Measurements from ENCODE around the gene KPRP.

- TF ChIP-seq POLR2A (IDR thresholded peaks at IDR 0.05; ENCODE audit: low read length), result no peak
- no peak for TF ChIP-seq GATA1 (IDR thresholded peaks at IDR 0.05; ENCODE audit: low read depth, low read length)
Measured at GRCh38 chr1:152747831-152748230, 10.0 kb upstream of the KPRP start.

Data from erythroblast (primary cell).